Activated T-cell treated with anti-CD3 and anti-CD28 coated beads, Interleukin-2, amount 50 U/mL, for 48 hours (primary cell): ENCODE measurements around the gene CCL26.
"Not testable (repeated sequence)": the region's sequence is repeated elsewhere in the genome, so short reads cannot be mapped to it uniquely, and the experiment has no call there.

ENCODE experiments used
- DNase-seq, 2 experiments: peaks; one replicate each; pipeline ENCODE4 v3.0.0-alpha.2; 2020

Gene CCL26

DNA sequence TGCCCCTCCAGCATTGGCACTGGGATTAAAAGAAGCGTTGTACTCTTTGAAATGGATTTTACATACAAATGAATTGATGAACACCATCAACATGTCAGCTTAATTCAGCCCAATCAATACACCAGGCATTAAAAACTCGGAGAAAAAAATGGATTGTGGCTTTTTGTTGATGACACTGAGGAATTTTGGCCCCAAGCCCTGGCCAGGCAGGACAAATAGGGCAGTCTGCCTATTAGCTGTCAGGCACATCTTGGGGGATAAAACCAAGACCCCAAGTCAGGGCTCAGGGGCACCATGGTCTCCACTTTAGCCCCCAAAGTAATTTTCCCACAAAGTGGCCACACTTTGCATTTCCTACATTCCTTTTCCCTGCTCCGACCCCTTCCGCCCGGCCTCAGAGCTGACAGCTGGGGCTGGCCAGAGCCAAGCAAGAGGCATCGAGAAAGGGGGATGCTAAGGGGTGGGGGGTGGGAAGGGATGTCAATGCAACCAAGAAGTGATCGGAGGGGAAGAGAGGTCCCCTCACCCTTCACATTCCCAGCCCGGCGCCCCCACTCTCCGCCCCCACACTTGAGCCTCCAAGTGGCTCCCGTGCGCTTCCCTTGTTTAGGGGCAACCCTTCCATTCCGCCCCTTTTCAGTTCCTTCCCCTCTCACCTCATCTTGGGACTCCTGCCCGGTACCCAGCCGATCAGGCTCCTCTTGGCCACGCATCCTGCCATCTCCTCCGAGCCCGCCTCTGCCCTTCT lies 34.0 kb downstream of the CCL26 start:
- DNase-seq, result no peak

DNA sequence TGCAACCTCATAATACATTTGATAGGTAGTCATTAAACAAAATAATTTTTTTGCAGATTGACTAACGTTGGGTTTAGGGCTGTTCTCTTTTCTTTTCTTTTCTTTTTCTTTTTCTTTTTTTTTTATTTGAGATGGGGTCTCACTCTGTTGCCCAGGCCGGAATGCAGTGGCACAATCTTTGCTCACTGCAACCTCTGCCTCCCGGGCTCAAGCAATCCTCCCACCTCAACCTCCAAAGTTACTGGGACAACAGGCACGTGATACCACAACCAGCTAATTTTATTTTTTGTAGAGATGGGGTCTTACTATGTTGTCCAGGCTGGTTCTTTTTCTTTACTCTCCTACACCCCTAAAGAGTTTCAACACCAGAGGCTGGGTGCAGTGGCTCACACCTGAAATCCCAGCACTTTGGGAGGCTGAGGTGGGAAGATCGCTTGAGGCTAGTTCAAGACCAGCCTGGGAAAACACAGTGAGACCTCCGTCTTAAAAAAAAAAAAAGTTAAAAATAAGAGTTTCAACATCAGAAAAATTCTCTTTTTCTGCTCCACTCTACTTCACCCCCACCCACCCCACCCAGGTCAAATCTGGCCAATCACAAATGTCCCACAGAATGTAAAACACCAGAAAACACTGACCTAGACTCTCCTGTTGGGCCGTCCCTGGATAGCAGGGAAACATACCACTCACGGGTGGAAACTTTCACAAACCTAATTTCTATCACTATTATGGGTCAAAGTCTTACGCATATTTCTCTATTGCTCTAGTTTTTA lies 36.2 kb downstream of the CCL26 start:
- no peak for DNase-seq

DNA sequence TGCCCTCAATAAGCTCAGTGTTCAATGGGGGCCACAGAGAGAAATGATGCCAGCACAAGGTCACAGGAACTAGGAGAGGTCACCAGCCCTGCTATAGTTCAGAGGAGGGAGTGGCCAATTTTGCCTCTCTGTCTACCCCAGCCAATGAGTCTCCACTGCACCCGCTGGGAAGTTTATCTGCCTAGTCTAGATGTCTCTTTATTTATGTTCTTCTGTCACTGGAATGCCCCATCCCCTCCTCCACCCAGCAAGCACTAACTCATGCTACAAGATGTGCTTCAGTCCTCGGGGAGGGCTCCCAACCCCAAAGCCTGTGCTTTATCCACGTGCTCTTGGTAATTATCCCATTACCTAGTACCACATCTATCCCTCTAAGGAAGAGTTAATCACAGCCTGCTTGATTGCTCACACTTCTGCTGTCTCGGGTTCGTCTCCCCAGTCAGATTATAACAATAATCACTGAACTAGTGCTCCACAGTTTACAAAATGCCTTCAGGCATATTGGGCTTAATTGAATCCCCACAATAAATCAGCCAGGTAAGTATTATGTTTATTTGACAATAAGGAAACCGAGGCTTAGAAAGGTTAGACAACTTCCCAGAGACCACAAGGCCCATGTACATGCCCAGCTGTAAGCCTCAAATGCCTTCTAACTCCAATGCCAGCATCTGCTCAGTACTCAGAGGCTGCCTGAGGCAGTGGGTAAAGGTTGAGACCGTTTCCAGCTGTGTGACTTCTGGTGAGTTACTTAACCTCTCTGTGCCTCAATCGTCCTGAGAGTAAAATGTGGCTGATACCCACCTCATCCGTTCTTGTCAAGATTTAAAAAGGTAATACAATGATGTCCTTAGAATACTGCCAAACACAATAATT lies 37.2 kb downstream of the CCL26 start:
- no peak for DNase-seq

DNA sequence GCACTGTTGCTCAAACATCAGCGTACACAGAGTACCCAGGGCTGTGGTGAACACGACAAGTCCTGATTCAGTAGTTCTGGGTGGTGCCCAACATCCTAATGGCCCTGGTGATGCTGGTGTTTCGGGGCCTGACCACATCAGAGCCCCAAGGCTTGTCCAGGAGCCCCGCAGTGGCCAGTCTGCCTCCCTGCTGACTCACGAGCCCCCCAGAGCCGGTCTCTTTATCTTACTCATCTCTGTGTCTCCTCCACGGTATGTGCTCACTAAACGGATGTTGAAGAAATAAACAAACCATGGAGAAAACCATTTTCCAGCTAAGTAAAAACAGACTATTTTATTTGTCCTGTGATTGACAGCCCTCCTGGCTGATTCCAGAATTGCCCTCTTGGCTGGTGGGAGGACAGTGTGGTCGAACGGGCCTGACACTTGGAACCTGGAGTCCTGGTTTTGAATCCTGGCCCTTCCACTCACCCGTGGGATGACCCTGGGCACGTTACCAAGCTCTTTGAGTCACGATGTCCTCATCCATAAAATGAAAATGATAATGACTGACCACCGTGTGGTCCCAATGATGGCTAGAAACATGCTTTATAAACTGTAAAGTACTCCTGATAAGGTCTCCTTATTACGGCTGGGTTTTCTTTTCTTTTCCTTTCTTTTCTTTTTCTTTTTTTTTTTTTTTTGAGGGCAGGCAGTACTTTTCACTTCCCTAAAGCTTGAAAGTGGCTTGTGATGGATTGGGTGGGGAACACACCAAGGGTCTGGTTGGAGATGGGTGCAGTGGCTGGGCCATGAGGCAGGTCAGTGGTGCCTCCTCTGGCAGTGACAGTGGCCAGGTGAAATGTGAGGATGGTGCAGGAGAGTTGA lies 39.0 kb downstream of the CCL26 start:
- DNase-seq, result no peak

DNA sequence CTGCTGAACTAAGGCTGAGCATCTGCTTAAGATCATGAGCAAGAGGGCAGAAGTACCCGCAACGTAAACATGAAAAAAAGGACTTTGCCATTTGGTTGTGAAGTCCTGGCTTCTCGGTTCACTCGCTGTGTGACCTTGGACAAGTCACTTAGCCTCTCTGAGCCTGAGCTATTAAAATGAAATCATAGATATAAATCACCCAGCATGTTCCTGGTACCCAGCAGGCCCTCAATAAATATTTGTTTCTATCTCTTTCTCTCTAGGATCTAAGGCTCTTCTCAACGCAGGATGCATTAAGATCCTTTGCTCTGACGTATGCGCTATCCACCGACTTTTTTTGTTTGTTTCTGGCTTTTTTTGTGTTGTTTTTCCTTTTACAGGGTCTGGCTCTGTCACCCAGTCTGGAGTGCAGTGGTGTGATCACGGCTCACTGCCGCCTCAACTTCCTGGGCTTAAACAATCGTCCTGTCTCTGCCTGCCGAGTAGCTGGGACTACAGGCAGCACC lies 39.9 kb downstream of the CCL26 start:
- no peak for DNase-seq

DNA sequence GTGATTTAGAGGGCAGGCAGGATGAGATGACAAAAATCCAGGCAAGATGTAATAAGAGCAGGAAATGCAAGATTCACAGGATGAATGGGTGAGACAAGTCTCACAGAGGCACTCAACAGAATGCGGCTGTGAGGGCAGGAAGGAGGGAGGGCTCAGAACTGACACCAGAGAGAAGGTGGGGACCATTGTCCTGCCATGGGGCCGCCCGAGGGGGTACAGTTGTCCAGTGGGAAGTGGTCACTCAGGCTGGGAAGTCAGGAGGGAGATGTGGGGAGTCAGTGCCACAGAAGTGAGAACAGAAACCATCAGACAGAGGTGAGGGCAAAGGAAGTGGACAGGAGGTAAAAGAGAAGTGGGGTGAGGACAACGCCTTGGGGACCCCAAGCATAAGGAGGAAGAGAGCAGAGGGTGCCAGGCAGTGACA lies 42.1 kb downstream of the CCL26 start:
- DNase-seq, result no peak

DNA sequence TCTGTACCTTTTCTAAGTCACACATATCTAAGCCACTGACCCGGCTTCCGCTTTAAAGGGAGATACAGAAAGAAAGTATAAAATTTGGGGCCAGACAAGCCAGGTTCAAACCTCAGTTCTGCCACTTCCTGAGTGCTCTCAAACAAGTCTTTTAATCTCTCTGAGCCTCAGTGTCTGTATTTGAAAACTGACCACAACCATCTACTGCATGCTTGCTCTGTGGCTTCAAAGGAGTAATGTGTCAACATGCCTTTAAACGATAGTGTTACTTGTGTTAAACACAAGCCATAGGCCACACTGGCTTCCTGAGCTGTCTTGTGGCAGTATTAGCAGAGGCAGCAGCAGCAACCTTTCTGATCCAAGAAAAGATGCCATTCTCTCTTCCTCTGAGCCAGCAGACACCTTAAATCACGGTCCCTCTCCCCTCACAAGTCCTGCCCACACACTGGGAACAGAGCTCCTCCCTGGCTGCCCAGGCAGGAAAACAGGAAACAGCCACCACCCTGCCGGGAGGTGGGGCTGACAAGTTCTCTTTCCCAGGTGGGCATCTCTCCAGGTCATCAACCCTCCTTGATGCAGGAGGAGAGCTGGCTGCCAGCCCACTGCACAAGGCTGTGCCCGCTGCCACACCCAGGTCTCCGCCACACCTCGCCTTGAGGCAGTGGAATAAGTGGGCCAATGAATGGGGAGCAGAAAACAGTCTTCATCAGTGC lies 44.0 kb downstream of the CCL26 start:
- DNase-seq, result peak in 1 of 2 experiments; percentile 21

DNA sequence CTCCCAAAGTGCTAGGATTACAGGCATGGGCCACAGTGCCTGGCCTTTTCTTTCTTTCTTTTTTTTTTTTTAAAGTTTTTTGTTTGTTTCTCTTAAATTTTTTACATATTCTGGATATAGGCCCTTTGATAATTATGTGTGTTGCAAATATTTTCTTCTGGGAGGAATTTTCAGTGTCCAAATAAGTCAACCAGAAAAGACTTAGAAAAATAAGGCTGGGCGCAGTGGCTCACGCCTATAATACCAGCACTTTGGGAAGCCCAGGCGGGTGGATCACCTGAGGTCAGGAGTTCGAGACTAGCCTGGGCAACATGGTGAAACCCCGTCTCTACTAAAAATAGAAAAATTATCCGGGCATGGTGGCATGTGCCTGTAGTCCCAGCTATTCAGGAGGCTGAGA lies 44.7 kb downstream of the CCL26 start:
- DNase-seq, result not testable (repeated sequence)

DNA sequence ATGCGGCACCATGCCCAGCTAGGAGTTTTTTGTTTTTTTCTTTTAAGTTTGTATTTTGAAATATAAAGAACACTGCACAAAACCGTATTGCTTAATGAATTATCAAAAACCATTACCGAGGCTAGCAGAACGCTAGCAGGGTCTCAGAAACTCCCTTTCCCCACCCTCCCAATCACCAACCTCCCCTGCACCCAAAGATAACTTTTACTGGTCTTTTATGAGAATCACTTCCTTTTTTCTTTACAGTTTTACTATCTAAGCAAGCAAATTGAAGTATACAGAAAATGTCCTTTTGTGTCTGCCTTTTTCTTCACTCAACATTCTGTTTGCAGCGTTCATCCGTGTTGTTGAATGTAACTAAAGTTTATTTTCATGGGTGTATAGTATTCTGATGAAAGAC lies 46.7 kb downstream of the CCL26 start:
- no peak for DNase-seq

DNA sequence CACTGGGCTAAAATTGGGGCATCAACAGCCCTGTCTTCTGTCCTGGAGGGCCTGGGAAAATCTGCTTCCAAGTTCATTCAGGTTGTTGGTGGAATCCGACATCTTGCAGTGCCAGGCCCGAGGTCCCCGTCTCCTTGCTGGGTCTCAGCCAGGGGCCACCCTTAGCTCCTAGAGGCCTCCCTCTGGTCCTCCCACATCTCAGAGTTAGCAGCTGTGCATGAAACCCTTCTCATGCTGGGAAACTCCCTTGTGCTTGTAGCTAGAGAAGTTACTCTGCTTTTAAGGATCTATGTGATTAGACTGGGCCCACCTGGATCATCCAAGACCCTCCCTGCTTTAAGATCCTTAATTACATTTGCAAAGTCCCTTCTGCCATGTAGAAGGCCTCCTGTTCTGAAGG lies 48.6 kb downstream of the CCL26 start:
- DNase-seq, result no peak

DNA sequence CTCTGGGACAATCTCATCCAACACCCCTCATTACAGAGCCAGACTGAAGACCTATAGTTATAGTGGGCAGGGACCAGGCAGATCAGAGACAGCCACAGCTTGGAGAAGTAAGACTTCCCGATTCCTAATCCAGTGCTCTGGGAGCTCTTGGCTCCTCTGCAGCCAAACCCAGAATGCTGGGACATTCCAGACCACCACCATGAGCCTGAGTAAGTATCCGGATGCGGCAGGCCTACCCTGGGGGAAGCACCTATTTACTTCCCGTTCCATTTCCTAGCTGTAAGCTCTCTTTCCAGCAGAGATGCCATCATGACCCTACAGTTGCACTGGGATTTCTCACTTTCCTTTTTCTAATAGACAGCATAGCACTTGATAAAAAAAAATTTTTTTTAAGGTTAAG lies 49.6 kb downstream of the CCL26 start:
- DNase-seq, result no peak

DNA sequence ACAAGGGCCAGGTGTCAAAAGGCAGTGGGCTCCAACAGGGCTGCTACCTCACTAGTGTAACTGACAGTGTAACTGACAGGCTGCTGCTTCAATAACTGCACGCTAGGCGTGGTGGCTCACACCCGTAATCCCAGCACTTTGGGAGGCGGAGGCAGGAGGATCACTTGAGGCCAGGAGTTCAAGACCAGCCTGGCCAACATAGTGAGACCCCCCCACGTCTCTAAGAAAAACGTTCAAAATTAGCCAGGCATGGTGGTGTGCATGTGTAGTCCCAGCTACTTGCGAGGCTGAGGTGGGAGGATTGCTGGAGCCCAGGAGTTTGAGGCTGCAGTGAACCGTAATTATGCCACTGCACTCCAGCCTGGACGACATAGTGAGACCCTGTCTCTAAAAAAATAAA lies 50.1 kb downstream of the CCL26 start:
- DNase-seq, result not testable (repeated sequence)

DNA sequence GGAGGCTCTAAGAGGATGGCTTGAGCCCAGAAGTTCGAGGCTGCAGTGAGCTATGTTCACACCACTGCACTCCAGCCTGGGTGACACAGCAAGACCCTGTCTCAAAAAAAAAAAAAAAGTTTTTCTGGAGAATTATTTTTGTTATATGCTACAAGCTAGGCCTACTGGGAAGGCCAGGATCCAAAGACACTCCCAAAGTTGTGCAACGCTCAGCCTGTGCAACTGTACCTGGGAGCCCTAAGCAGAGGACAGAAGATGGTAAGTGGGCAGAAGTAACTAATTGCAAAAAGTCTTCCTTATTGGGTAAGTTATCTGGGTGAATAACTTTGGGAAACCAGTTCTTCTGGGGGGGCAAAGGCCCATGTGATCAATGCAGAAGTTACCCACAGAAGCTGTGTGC lies 50.6 kb downstream of the CCL26 start:
- no peak for DNase-seq

DNA sequence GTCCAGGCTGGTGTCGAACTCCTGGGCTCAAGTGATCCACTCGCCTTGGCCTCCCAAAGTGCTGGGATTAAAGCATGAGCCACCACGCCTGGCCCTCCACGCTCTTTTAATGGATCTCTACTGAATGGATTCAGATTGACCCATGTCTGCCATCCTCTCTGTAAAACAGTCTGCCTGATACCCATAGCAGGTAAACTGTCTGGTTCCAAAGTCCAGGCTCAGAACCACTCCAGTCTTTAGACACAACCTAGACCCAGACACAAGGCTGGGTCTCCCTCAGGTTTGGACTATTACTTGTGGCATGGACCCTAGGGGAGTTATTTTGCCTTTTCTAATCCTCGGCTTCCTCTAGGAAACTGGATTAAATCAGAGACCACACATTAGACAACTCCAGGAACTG lies 52.4 kb downstream of the CCL26 start:
- no peak for DNase-seq
